ENCODE data around the gene PARD3B.

DNA sequence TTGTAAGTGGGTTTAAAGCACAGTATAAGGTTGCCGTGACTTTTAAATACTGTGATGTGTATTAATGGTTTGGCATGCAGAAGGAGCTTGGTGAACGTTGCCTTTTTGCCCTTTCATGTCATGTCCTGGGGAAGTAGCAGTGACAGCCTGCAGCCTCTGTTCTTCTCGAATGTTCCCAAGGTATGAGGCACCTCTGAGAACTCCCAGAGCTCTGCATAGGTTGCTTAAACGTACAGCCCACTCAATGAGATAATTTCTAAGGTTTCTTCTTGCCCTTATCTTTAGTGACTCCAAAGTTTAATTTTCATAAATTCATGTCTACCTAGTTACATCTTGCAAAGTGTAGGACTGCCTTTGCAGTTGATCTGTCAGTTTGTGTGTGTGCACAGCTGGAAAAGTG is 36.7 kb downstream of the PARD3B start:
- TF ChIP-seq POLR2A (IDR thresholded peaks at IDR 0.05; ENCODE audit: low read length) (no peak), GATA1 (IDR thresholded peaks at IDR 0.05; ENCODE audit: low read depth, low read length) (no peak)

Measured in erythroblast (primary cell).